Measurements from ENCODE around the gene NDST4.

Gene NDST4

DNA sequence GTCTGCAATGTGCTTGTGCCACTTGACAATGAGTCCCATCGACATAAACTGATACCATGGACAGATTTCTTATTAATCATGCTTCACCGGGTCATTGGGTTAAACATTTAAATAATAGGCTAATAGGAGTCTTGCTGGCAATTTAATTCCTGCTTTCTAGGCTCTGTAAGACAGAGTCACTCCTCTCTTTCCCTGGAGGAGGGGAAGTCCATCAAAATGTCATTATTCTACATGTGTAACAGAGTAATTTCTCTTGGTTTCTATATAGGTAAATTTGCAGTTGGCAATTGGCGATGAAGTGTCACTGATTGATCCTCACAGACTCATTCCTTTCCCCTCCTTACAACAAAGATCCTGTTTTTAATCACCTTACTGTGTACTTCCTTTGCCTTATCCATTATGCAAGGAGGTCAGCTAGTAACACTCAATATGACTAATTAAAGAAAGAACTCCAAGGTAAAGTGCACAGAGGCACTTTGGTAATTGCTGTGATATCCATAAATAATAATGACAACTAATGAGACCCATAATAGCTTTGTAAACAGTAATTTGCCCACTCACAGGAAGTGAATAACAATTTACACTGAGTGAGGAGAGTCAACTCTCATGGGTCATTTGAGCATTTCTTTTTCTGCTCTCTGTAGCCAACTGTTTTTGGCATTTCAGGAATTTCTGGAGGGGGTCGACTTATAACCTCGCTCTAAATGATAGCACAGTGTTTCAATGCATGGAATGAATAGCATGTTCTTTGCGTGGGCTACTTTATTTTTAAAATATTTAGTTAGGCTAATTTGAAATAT lies 330.8 kb downstream of the NDST4 start:
- Histone ChIP-seq H3K27me3 (ENCODE audit: low read depth, low read length) (no peaks in the 10 kb centered on the region), H3K27ac (ENCODE audit: low read length) (no peak overlapping the region), H3K4me1 (ENCODE audit: control insufficient read depth in 1 of 2, insufficient read depth in 2 of 2, low read length in 2 of 2) (no peaks in the 10 kb centered on the region), H3K9me3 (ENCODE audit: control insufficient read depth in 1 of 2, low read length in 2 of 2) (no peaks in the 10 kb centered on the region), H3K4me3 (ENCODE audit: low read depth in 1 of 2, low read length in 2 of 2) (no peak overlapping the region), H3K36me3 (ENCODE audit: control insufficient read depth in 1 of 2, insufficient read depth in 2 of 2, low read length in 2 of 2) (no peaks in the 10 kb centered on the region)

DNA sequence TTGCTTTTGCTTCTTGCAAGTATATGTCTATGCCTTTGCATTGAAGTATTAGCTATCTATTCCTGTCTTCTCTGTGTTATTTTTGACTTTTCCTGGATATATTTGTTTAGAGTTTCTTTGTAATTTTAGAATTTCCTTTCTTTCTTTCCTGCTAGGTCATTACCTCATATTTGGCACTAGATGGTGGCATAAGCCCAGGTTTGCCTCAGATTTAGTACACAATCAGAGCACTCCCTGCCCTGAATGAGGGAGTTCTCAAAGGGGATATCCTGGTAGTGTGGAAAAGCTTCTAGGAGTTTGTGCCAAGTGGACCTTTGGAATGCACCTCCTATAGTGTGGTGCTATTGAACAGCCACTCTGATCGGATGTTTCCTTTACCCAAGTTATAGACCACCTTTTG lies 333.2 kb downstream of the NDST4 start:
- H3K9me3 ChIP-seq (ENCODE audit: control insufficient read depth in 1 of 2, low read length in 2 of 2), result no peaks in the 10 kb centered on the region
- H3K4me3 ChIP-seq (ENCODE audit: low read depth in 1 of 2, low read length in 2 of 2), result no peak overlapping the region
- H3K27ac ChIP-seq (ENCODE audit: low read length), result no peak overlapping the region
- H3K4me1 ChIP-seq (ENCODE audit: control insufficient read depth in 1 of 2, insufficient read depth in 2 of 2, low read length in 2 of 2), result no peaks in the 10 kb centered on the region
- no peaks in the 10 kb centered on the region for H3K36me3 ChIP-seq (ENCODE audit: control insufficient read depth in 1 of 2, insufficient read depth in 2 of 2, low read length in 2 of 2)
- no peaks in the 10 kb centered on the region for H3K27me3 ChIP-seq (ENCODE audit: low read depth, low read length)

Data from muscle layer of duodenum (tissue), 2 donors.